WTC11 (cell line): Measurements from ENCODE around the gene ZNF358. TPM values are rescaled to one million over a fixed set of nuclear protein-coding genes. Genes with fewer than 3 reads are reported as not detected.

ENCODE experiments used
- ATAC-seq: fragments of 200-7000 bp; cut with Tn5 transposase; 2 replicates; pipeline ENCODE4 v1.10.0; 2021; ENCODE audit warnings: mild to moderate bottlenecking, moderate library complexity
- CTCF ChIA-PET: fragments of 300-600 bp; sonication (Branson Sonifier 250); formaldehyde crosslinking; loops from one replicate; lab custom pipeline; 2021; ENCODE audit warnings: antibody characterized with exemption; lab: Charles Lee
- POLR2A ChIA-PET: fragments of 350-600 bp; sonication (Branson Sonifier 250); formaldehyde crosslinking; loops from one replicate; lab custom pipeline; 2021; ENCODE audit warnings: antibody characterized with exemption; lab: Charles Lee
- DNase-seq: peaks from one replicate; pipeline ENCODE4 v3.0.0; 2021; ENCODE audit warnings: low spot score
- H3K27ac Mint-ChIP-seq: 2 replicates; pipeline ENCODE4 v1.8.0; 2021; ENCODE audit warnings: mixed read lengths
- H3K27me3 Mint-ChIP-seq: 2 replicates; pipeline ENCODE4 v1.8.0; 2021; ENCODE audit warnings: low read depth, mild to moderate bottlenecking, moderate library complexity, mixed read lengths
- H3K36me3 Mint-ChIP-seq: 2 replicates; pipeline ENCODE4 v1.8.0; 2021; ENCODE audit warnings: mixed read lengths
- H3K4me1 Mint-ChIP-seq: 2 replicates; pipeline ENCODE4 v1.8.0; 2022; ENCODE audit warnings: mixed read lengths
- H3K4me3 Mint-ChIP-seq: 2 replicates; pipeline ENCODE4 v1.8.0; 2021; ENCODE audit warnings: mild to moderate bottlenecking, moderate library complexity, mixed read lengths
- H3K9me3 Mint-ChIP-seq: 2 replicates; pipeline ENCODE4 v1.8.0; 2021; ENCODE audit warnings: mixed read lengths
- AR ChIP-seq: fragments of 250-450 bp; sonication (Bioruptor Pico); IDR thresholded peaks from 2 replicates; pipeline ENCODE4 v1.9.0; 2021; ENCODE audit warnings: mild to moderate bottlenecking
- ARID4B ChIP-seq: sonication (generic); formaldehyde crosslinking; IDR thresholded peaks from 2 replicates; pipeline ENCODE4 v1.8.0; 2023; ENCODE audit warnings: missing genetic modification reagents, mild to moderate bottlenecking, borderline replicate concordance
- E2F1 ChIP-seq: sonication (generic); formaldehyde crosslinking; IDR thresholded peaks from 2 replicates; pipeline ENCODE4 v1.8.0; 2022; ENCODE audit warnings: mild to moderate bottlenecking, missing genetic modification reagents
- E2F5 ChIP-seq: sonication (generic); formaldehyde crosslinking; IDR thresholded peaks from 2 replicates; pipeline ENCODE4 v1.8.1; 2022; ENCODE audit warnings: mild to moderate bottlenecking, moderate library complexity, missing genetic modification reagents
- FOXP1 ChIP-seq: sonication (generic); formaldehyde crosslinking; IDR thresholded peaks from 2 replicates; pipeline ENCODE4 v1.8.0; 2022; ENCODE audit warnings: missing genetic modification reagents, mild to moderate bottlenecking, moderate library complexity, borderline replicate concordance
- HMGXB4 ChIP-seq: sonication (generic); formaldehyde crosslinking; IDR thresholded peaks from 2 replicates; pipeline ENCODE4 v1.8.1; 2023; ENCODE audit warnings: mild to moderate bottlenecking, moderate library complexity, missing genetic modification reagents
- PREB ChIP-seq: sonication (generic); formaldehyde crosslinking; IDR thresholded peaks from 2 replicates; pipeline ENCODE4 v1.8.1; 2022; ENCODE audit warnings: mild to moderate bottlenecking, missing genetic modification reagents, moderate library complexity, borderline replicate concordance
- RELA ChIP-seq: sonication (generic); formaldehyde crosslinking; IDR thresholded peaks from 2 replicates; pipeline ENCODE4 v1.8.1; 2022; ENCODE audit warnings: missing genetic modification reagents, mild to moderate bottlenecking, borderline replicate concordance
- SMAD4 ChIP-seq: sonication (generic); formaldehyde crosslinking; IDR thresholded peaks from 2 replicates; pipeline ENCODE4 v1.8.0; 2022; ENCODE audit warnings: mild to moderate bottlenecking, missing genetic modification reagents
- ZNF317 ChIP-seq: sonication (generic); formaldehyde crosslinking; IDR thresholded peaks from 2 replicates; pipeline ENCODE4 v1.8.1; 2023; ENCODE audit warnings: low read depth, mild to moderate bottlenecking, moderate library complexity, missing genetic modification reagents, borderline replicate concordance
- ZNF512 ChIP-seq: sonication (generic); formaldehyde crosslinking; IDR thresholded peaks from 2 replicates; pipeline ENCODE4 v1.8.1; 2022; ENCODE audit warnings: missing genetic modification reagents, borderline replicate concordance
- ZNF532 ChIP-seq: fragments of 250-450 bp; sonication (Bioruptor Pico); IDR thresholded peaks from 2 replicates; pipeline ENCODE4 v1.9.0; 2021; ENCODE audit warnings: mild to moderate bottlenecking, borderline replicate concordance
- ZSCAN18 ChIP-seq: fragments of 250-450 bp; sonication (Bioruptor Pico); IDR thresholded peaks from 2 replicates; pipeline ENCODE4 v2.1.2; 2022; ENCODE audit warnings: mild to moderate bottlenecking, moderate library complexity
- total RNA-seq: library from RNA; stranded (reverse); gene quantifications from 3 replicates; pipeline ENCODE4 v1.2.3, GENCODE V29; 2021

Gene ZNF358
- total RNA-seq, 1 experiment from 2014 or later = 37.5 TPM

GRCh38 chr19:7468840-7469239 is 47.1 kb upstream of the ZNF358 start (continued):
- TF ChIP-seq ZSCAN18 (no peak), FOXP1 (CRISPR knock-in tag) (no peak)

GRCh38 chr19:7469669-7470285 is 46.1 kb upstream of the ZNF358 start:
- no peak overlapping the region for H3K4me3 Mint-ChIP-seq
- no peaks in the 10 kb centered on the region for H3K27me3 Mint-ChIP-seq
- H3K4me1 Mint-ChIP-seq = no peaks in the 10 kb centered on the region
- peaks cover 9% of the 10 kb centered on the region; the same call in 1 of the 2 replicates for H3K36me3 Mint-ChIP-seq
- H3K9me3 Mint-ChIP-seq = no peaks in the 10 kb centered on the region
- DNase-seq (no peak), ATAC-seq (no peak)
- H3K27ac Mint-ChIP-seq = no peak overlapping the region
- ChIA-PET CTCF (interaction anchor here (0.7 to 1.1 kb wide), 2 partner anchors 8 to 98 kb away, joined by 3 to 6 read pairs; no protein-coding TSS in a partner anchor), POLR2A (no interaction called here)
- TF ChIP-seq AR (no peak), RELA (no peak), ZNF512 (CRISPR knock-in tag) (no peak), ARID4B (CRISPR knock-in tag) (no peak), E2F5 (CRISPR knock-in tag) (no peak), ZNF532 (CRISPR knock-in tag) (no peak), PREB (no peak), E2F1 (no peak), SMAD4 (CRISPR knock-in tag) (no peak), ZNF317 (CRISPR knock-in tag) (no peak), HMGXB4 (CRISPR knock-in tag) (no peak)
